ENCODE measurements around the gene VASP. TPM values are rescaled to one million over a fixed set of nuclear protein-coding genes. Genes with fewer than 3 reads are reported as not detected.

Gene VASP
- total RNA-seq (2021; ENCODE audit: unreplicated experiment) (152 TPM), Bru-seq, nascent RNA (percentile 82 among the genes with signal in this experiment), BruChase-seq, experiment 1, labeled RNA remaining after a 6-hour chase (percentile 92 among the genes with signal in this experiment), BruChase-seq, experiment 2, labeled RNA remaining after a 2-hour chase (percentile 85 among the genes with signal in this experiment)
- 85.6 and 99.7 TPM in 2 replicates for polyA plus RNA-seq (2012)
- long read RNA-seq, transcript VASP-201 (13 exons, 2,305 nt) = major isoform, 69 of 195 reads
- long read RNA-seq, partial matches to known transcripts = 87 of 195 reads
- long read RNA-seq, other reads (novel, unspliced or antisense) = 36 of 195 reads

GRCh38 chr19:45506989-45507871, at the start of gene VASP:
Gene VASP, plus strand, starts transcription at chr19:45507479. Its CDS starts 293 bp downstream, at chr19:45507772.
- Histone ChIP-seq H3K9me2 (ENCODE audit: insufficient read depth) (no peaks in the 10 kb centered on the region), H3K27ac (ENCODE audit: low read depth, low read length) (peak within 1 kb of the TSS; percentile 95), H4K20me1 (ENCODE audit: insufficient read depth) (no peaks in the 10 kb centered on the region), H3K79me2 (ENCODE audit: insufficient read depth, low read length) (peaks cover 53% of the 10 kb centered on the region), H2AFZ (ENCODE audit: low read depth, low read length, poor library complexity, severe bottlenecking) (peak within 1 kb of the TSS; percentile 63), H3K27me3 (ENCODE audit: insufficient read depth, low read length) (no peaks in the 10 kb centered on the region), H3K4me1 (ENCODE audit: control insufficient read depth in 1 of 2, insufficient read depth in 2 of 2, low read length in 2 of 2) (peaks cover 31 to 60% of the 10 kb centered on the region in 2 experiments), H3K36me3 (ENCODE audit: control insufficient read depth in 1 of 2, insufficient read depth in 2 of 2, low read length in 2 of 2) (peaks cover 0 to 5% of the 10 kb centered on the region in 2 experiments; a peak in 1 of 4 replicates), H3K4me2 (ENCODE audit: low read length) (peak within 1 kb of the TSS; percentile 99), H3K9me3 (ENCODE audit: control insufficient read depth in 1 of 2, insufficient read depth in 1 of 2, low read depth in 1 of 2, low read length in 2 of 2) (no peaks in the 10 kb centered on the region), H3K9ac (ENCODE audit: low read length) (peak within 1 kb of the TSS; percentile 98), H3K4me3 (replicated peaks in 1 of 2; ENCODE audit: low read depth in 1 of 2, low read length in 2 of 2) (peak within 1 kb of the TSS; percentile 98 to 99)
- peak; percentile 50 for ATAC-seq
- ChIA-PET CTCF (no interaction called here), RAD21 (ENCODE audit: low non-redundant PET in 1 of 2, low total read pairs in 2 of 2, uncharacterized antibody in 2 of 2, unreplicated experiment in 2 of 2) (no interaction called here), POLR2A (interaction anchor here (0.7 to 1.2 kb wide), 4 partner anchors 84 to 134 kb away, joined by 3 to 5 read pairs (median 4); no protein-coding TSS in a partner anchor)
- BruUV-seq (replicated peaks) = no TSS peak
- DNase-seq (ENCODE audit: low read depth, low spot score) = peak; percentile 81
- intact Hi-C loops (cut with micrococcal nuclease) = no loop called here
- TF ChIP-seq CTCF (IDR thresholded peaks at IDR 0.05 in 2 of 3, conservative IDR thresholded peaks at IDR 0.05 in 1 of 3; ENCODE audit: borderline replicate concordance in 1 of 3, insufficient read depth in 1 of 3, low read depth in 2 of 3, low read length in 2 of 3) (no peak), CBX3 (IDR thresholded peaks at IDR 0.05; ENCODE audit: low read depth) (peak; percentile 64; the same call in 1 of the 2 replicates), ATF3 (IDR thresholded peaks at IDR 0.05) (no peak), POLR2AphosphoS5 (IDR thresholded peaks at IDR 0.05; ENCODE audit: low read depth, low read length) (peak; percentile 98), REST (IDR thresholded peaks at IDR 0.05; ENCODE audit: low read depth) (no peak), EZH2 (IDR thresholded peaks at IDR 0.05) (no peak), FOSL1 (IDR thresholded peaks at IDR 0.05; ENCODE audit: low read depth) (no peak), YY1 (IDR thresholded peaks at IDR 0.05; ENCODE audit: extremely low read depth, insufficient replicate concordance, low read depth, low read length) (peak; percentile 68), CEBPB (IDR thresholded peaks at IDR 0.05; ENCODE audit: low read depth) (no peak), ELF1 (IDR thresholded peaks at IDR 0.05; ENCODE audit: borderline replicate concordance, low read depth) (no peak; the same call in 1 of the 2 replicates), MAX (IDR thresholded peaks at IDR 0.05) (peak; percentile 94), SP1 (IDR thresholded peaks at IDR 0.05; ENCODE audit: low read depth) (peak; percentile 96), TCF7L2 (IDR thresholded peaks at IDR 0.05; ENCODE audit: borderline replicate concordance, extremely low read depth, insufficient read depth, insufficient read length) (peak; percentile 82), EGR1 (IDR thresholded peaks at IDR 0.05; ENCODE audit: low read depth) (peak; percentile 83), ZBTB33 (IDR thresholded peaks at IDR 0.05; ENCODE audit: extremely low read depth, insufficient replicate concordance, low read length) (no peak)
